Activated CD8-positive, alpha-beta T cell treated with anti-CD3 and anti-CD28 coated beads, Interleukin-2, amount 10 ng/mL, durations not matched to agents 7 days and 5 days (primary cell): ENCODE data around the gene MTMR12. TPM values are rescaled to one million over a fixed set of nuclear protein-coding genes. Genes with fewer than 3 reads are reported as not detected.
"Not testable (repeated sequence)": the region's sequence is repeated elsewhere in the genome, so short reads cannot be mapped to it uniquely, and the experiment has no call there.

Source experiments
- ATAC-seq: fragments of 150-1000 bp; cut with Tn5 transposase; one replicate; pipeline ENCODE4 v1.10.0; 2021; ENCODE audit warnings: moderate library complexity
- CTCF ChIA-PET: fragments of 350-600 bp; sonication (Branson Sonifier 250); formaldehyde crosslinking; loops from one replicate; lab custom pipeline; 2021; ENCODE audit warnings: antibody characterized with exemption; lab: Charles Lee
- POLR2A ChIA-PET: fragments of 350-600 bp; sonication (Branson Sonifier 250); formaldehyde crosslinking; loops from one replicate; lab custom pipeline; 2021; ENCODE audit warnings: antibody characterized with exemption; lab: Charles Lee
- DNase-seq: peaks from one replicate; pipeline ENCODE4 v3.0.0-alpha.2; 2020
- H3K27ac Mint-ChIP-seq: one replicate; pipeline ENCODE4 v1.8.0; 2021; ENCODE audit warnings: mild to moderate bottlenecking, mixed read lengths
- H3K27me3 Mint-ChIP-seq: one replicate; pipeline ENCODE4 v1.8.0; 2021; ENCODE audit warnings: low read depth, mixed read lengths
- H3K36me3 Mint-ChIP-seq: one replicate; pipeline ENCODE4 v1.8.0; 2021; ENCODE audit warnings: low read depth, mixed read lengths
- H3K4me1 Mint-ChIP-seq: one replicate; pipeline ENCODE4 v1.8.0; 2021; ENCODE audit warnings: low read depth, mixed read lengths
- H3K4me3 Mint-ChIP-seq: one replicate; pipeline ENCODE4 v1.8.0; 2021; ENCODE audit warnings: mild to moderate bottlenecking, mixed read lengths
- H3K9me3 Mint-ChIP-seq: one replicate; pipeline ENCODE4 v1.8.0; 2022; ENCODE audit warnings: mixed read lengths; ENCODE audit not compliant: insufficient read depth
- total RNA-seq, 2 experiments: library from RNA; stranded (reverse); gene quantifications; one replicate each; pipeline ENCODE4 v1.2.3, GENCODE V29; 2021

Gene MTMR12
- total RNA-seq, 2 experiments from 2014 or later = 23.9 to 29.4 TPM

DNA sequence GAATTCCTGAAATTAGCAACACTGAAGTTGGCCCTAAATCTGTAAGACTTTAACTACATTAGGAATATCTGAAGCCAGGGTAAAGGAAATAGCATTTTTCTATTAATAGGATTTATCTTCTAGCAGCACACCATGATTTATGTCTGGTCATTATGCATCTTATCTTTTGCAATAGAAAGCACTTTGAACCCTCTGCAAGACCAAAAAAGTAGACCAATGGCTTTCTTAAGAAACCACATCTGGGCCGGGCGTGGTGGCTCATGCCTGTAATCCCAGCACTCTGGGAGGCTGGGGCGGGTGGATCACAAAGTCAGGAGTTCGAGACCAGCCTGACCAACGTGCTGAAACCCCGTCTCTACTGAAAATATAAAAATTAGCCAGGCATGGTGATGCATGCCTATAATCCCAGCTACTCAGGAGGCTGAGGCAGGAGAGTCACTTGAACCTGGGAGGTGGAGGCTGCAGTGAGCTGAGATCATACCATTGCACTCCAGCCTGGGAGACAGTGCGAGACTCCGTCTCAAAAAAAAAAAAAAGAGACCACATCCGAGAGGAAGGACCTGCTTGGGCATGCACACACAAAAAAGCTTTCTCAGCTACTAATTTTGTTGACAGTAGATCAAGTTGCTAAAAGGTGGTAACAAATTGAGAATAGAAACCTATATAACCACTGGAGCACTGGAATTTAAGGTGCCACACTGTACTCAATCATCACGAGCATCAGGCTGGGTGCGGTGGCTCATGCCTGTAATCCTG lies 31.2 kb downstream of the MTMR12 start:
- H3K27me3 Mint-ChIP-seq, ATAC-seq, H3K9me3 Mint-ChIP-seq, DNase-seq, H3K4me3 Mint-ChIP-seq, CTCF ChIA-PET: not testable (repeated sequence)
- Mint-ChIP-seq H3K27ac (peak overlapping the region; percentile 66), H3K36me3 (peaks cover 29% of the 10 kb centered on the region), H3K4me1 (peaks cover 56% of the 10 kb centered on the region)
- POLR2A ChIA-PET = interaction anchor here (0.9 kb wide), 1 partner anchor 108 kb away, joined by 3 read pairs; the partner anchor contains the start of gene GOLPH3

DNA sequence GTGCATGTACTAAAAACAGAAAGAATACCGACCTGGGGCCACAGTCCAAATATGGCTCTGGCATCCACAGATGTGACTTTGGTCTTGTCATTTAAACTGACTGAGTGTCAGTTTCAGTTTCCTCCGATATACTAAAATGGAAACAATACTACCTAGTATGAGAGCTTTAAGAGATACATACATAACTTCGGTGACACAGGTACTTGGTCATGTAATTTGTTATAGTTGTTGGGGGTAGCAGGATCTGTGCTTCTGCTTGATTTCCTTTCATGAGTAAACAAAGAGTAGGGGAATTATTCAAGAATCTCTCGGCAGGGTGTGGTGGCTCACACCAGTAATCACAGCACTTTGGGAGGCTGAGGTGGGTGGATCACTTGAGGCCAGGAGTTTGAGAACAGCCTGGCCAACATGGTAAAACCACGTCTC lies 32.1 kb downstream of the MTMR12 start:
- Mint-ChIP-seq H3K27me3 (no peaks in the 10 kb centered on the region), H3K9me3 (no peaks in the 10 kb centered on the region), H3K27ac (peak overlapping the region; percentile 83), H3K4me1 (peaks cover 62% of the 10 kb centered on the region), H3K4me3 (peak overlapping the region; percentile 55), H3K36me3 (peaks cover 34% of the 10 kb centered on the region)
- ChIA-PET POLR2A (interaction anchor here (0.7 kb wide), 1 partner anchor 304 kb away, joined by 3 read pairs; no protein-coding TSS in a partner anchor), CTCF (no interaction called here)
- no peak for DNase-seq
- no peak for ATAC-seq

DNA sequence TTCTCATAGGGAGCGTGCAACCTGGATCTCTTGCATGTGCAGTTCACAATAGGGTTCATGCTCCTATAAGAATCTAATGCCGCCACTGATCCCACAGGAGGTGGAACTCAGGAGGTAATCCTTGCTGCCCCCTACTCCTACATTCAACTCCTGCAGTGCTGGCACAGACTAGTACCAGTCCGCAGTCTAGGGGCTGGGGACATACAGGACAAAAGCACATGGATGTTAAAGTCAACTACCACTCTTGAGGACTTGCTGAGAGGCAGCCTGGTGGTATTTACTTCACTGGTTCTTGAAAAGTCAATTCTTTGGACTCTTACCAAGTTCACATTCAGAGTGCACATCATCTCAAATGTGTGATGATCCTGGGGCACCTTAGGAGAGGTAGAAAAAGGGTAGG lies 33.0 kb downstream of the MTMR12 start:
- Mint-ChIP-seq H3K36me3 (peaks cover 31% of the 10 kb centered on the region), H3K9me3 (no peaks in the 10 kb centered on the region), H3K4me1 (peaks cover 63% of the 10 kb centered on the region), H3K4me3 (no peak overlapping the region), H3K27me3 (no peaks in the 10 kb centered on the region), H3K27ac (peak overlapping the region; percentile 51)
- POLR2A ChIA-PET = no interaction called here
- ATAC-seq (no peak), DNase-seq (no peak)
- CTCF ChIA-PET = no interaction called here

DNA sequence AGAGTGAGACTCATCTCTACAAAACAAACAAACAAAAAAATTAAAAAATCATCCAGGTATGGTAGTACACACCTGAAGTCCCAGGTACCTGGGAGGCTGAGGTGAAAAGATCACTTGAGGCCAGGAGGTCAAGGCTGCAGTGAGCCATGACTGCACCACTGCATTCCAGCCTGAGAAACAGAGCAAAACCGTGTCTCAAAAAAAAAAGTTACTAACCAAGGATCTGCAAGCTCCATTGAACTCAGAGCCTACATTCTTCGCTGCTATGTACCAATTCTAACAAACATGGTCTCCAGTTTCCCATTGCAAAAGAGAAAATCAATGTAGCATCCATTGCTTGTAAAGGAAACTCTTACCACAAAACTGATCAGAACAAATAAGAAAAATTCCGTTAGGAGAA lies 33.5 kb downstream of the MTMR12 start:
- no peak for DNase-seq
- no peak for ATAC-seq
- ChIA-PET POLR2A (no interaction called here), CTCF (no interaction called here)
- Mint-ChIP-seq H3K27me3 (no peaks in the 10 kb centered on the region), H3K4me3 (no peak overlapping the region), H3K9me3 (no peaks in the 10 kb centered on the region), H3K27ac (no peak overlapping the region), H3K4me1 (peaks cover 63% of the 10 kb centered on the region), H3K36me3 (peaks cover 31% of the 10 kb centered on the region)

DNA sequence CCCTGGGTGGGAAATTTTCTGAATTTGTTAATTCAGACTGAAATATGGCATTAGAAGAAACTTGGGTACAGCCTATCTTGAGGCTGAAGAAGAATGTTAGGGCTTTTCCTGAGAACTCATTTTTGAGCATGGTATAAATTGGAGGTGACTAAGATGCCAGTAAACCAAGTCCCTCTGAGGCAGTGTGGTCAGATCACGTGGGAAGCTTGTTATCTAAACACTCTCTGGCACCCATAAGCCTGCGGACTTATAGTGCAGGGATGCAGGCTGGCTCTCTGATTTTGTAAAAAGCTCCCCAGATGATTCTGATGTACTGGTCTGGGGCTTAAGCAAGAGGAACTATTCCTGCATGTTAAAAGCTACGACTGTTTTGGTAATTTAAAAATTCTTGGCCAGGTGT lies 34.3 kb downstream of the MTMR12 start:
- ATAC-seq = peak; percentile 32
- Mint-ChIP-seq H3K4me1 (peaks cover 60% of the 10 kb centered on the region), H3K4me3 (no peak overlapping the region), H3K9me3 (no peaks in the 10 kb centered on the region), H3K27me3 (no peaks in the 10 kb centered on the region), H3K27ac (peak overlapping the region; percentile 9), H3K36me3 (peaks cover 40% of the 10 kb centered on the region)
- DNase-seq = no peak
- CTCF ChIA-PET = no interaction called here
- POLR2A ChIA-PET = no interaction called here

DNA sequence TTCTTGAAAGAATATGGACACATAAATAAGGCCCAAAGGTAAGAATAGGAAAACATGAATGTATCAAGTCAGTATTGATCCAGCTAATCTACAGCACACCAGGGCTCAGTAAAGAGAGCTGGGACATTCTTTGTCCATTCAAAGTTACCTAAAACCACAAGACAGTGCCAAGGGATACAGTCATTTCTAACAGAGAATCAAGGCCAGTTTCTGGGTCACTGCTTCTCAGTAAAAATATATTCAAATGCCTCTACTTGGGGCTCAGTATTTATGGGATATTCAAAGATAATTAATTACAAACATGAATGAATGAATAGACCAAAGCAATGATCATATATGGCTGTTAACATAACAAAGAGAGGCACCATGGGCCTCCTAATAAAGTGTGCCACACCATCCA lies 34.9 kb downstream of the MTMR12 start:
- Mint-ChIP-seq H3K4me3 (no peak overlapping the region), H3K27ac (peak overlapping the region; percentile 21), H3K27me3 (no peaks in the 10 kb centered on the region), H3K9me3 (no peaks in the 10 kb centered on the region), H3K36me3 (peaks cover 43% of the 10 kb centered on the region), H3K4me1 (peaks cover 58% of the 10 kb centered on the region)
- DNase-seq = no peak
- ChIA-PET POLR2A (no interaction called here), CTCF (interaction anchor here (0.6 kb wide), 1 partner anchor 312 kb away, joined by 3 read pairs; no protein-coding TSS in a partner anchor)
- ATAC-seq = no peak

DNA sequence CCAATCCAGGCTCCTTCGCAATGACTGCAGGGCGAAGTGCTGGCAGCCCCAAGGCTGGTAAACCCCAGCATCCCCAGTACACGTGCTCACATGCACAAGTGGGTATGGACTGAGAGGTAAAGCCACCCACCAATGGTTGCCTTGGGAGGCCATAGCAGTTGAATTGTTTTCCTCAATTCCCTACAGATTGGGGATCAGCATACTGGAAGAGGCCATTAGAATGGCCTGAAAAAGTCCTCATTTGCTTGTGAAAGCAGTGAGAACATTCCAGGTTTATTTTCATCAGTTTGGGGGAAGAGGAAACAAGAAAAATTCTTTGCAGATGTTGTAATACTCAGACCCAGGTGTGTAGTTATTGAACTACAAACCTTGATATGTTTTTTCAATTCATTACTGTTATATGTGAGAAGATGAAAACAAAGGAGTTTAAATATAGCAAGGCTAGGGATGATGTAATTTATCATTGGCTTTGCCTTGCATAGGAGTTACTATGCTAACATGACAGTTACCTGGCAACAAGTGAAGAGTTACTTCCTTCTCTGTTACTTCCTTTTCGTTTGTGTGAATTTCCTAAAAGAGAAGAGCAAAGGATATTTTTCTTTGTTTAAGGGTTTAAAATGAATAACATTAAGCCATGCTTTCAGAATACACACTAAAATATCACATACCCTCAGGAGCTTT lies 36.4 kb downstream of the MTMR12 start:
- no peak overlapping the region for H3K4me3 Mint-ChIP-seq
- H3K4me1 Mint-ChIP-seq = peaks cover 51% of the 10 kb centered on the region
- H3K27me3 Mint-ChIP-seq = no peaks in the 10 kb centered on the region
- H3K27ac Mint-ChIP-seq = peak overlapping the region; percentile 77
- ChIA-PET CTCF (no interaction called here), POLR2A (interaction anchor here (0.7 kb wide), 1 partner anchor 37 kb away, joined by 3 read pairs; no protein-coding TSS in a partner anchor)
- H3K36me3 Mint-ChIP-seq = peaks cover 40% of the 10 kb centered on the region
- no peak for DNase-seq
- H3K9me3 Mint-ChIP-seq = no peaks in the 10 kb centered on the region
- peak; percentile 76 for ATAC-seq

DNA sequence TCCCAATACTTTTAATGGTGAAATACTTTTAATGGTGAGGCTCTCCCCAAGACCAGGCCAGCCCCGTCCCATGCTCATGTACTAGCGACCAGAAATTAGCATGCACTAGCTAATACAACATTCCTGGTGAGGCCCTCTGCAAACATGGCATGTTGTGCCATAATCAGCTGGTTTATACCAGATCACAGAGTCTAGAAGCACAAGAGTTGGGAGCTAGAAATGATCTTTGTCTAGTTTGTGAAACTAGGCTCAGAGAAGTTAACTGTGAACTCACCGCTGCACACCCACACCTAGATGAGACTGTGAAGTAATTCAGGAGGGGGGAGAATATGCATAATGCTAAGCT lies 37.4 kb downstream of the MTMR12 start:
- ChIA-PET POLR2A (no interaction called here), CTCF (interaction anchor here (0.9 to 1.2 kb wide), 2 partner anchors 13 to 54 kb away, joined by 3 to 5 read pairs; no protein-coding TSS in a partner anchor)
- H3K27me3 Mint-ChIP-seq = no peaks in the 10 kb centered on the region
- H3K4me3 Mint-ChIP-seq = no peak overlapping the region
- ATAC-seq (no peak), DNase-seq (no peak)
- peaks cover 38% of the 10 kb centered on the region for H3K36me3 Mint-ChIP-seq
- peaks cover 42% of the 10 kb centered on the region for H3K4me1 Mint-ChIP-seq
- no peaks in the 10 kb centered on the region for H3K9me3 Mint-ChIP-seq
- H3K27ac Mint-ChIP-seq = no peak overlapping the region

DNA sequence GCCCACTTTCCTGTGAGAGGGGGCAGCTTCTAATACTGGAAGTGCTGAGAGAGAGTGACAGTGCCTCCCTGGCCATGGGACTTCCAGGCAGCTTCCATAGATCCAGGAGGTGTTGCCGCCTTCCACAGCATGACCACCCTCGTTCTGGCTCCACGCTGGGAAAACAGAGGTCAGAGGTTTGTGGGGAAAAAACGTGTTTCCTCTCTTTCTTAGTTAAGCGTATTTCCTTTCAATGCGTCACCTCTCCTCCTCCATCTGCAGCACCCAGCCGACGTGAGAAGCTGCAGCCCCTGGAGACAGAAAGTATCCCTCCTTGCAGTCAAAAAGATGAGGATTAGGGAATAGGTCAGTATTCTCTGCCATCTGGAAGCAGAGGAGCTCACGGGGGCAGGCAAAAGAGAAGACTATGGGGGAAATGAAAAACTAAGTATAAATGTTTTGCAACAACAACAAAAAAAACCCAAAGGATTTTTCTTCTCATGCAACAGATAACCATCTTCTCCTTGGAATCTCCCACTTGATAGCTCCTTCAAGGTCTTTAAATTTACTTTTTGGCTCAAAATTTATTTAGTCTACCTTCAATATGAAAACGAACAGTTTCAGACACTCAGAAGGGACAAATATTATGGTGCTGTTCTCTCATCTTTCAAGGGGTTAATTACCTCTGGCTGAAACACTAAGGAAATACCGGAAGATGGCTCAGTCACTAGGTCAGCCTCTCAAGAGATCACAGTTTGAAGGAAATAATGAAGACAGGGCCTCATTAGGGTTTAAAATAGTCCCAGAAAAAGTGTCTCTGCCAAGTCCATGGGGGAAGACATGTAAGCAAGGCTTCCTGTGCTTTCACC lies 38.0 kb downstream of the MTMR12 start:
- POLR2A ChIA-PET = interaction anchor here (0.6 kb wide), 1 partner anchor 109 kb away, joined by 3 read pairs; no protein-coding TSS in a partner anchor
- H3K4me1 Mint-ChIP-seq = peaks cover 37% of the 10 kb centered on the region
- ATAC-seq = no peak
- peaks cover 41% of the 10 kb centered on the region for H3K36me3 Mint-ChIP-seq
- CTCF ChIA-PET = interaction anchor here (0.9 to 1.2 kb wide), 2 partner anchors 13 to 55 kb away, joined by 3 to 5 read pairs; no protein-coding TSS in a partner anchor
- H3K27me3 Mint-ChIP-seq = no peaks in the 10 kb centered on the region
- no peaks in the 10 kb centered on the region for H3K9me3 Mint-ChIP-seq
- no peak for DNase-seq
- no peak overlapping the region for H3K4me3 Mint-ChIP-seq
- no peak overlapping the region for H3K27ac Mint-ChIP-seq

DNA sequence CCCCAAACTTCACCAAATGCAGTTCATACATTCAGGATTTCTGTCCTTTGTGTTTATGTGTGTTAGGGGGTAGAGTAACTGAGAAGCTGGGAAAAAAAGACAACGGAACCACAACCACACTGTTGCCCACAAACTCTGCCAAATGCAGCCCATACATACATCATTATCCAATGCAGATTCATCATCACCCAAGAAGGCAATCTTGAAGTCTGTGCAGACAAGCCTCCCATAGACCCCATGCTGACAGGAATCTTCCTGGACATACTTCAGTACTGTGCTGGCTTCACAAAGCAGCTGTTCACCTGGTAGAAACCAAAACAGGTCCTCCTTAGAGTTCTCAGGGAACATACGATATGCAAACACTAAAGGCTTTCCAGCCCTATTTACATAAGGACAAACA lies 38.9 kb downstream of the MTMR12 start:
- H3K27ac Mint-ChIP-seq = no peak overlapping the region
- ATAC-seq = no peak
- H3K4me1 Mint-ChIP-seq = peaks cover 29% of the 10 kb centered on the region

DNA sequence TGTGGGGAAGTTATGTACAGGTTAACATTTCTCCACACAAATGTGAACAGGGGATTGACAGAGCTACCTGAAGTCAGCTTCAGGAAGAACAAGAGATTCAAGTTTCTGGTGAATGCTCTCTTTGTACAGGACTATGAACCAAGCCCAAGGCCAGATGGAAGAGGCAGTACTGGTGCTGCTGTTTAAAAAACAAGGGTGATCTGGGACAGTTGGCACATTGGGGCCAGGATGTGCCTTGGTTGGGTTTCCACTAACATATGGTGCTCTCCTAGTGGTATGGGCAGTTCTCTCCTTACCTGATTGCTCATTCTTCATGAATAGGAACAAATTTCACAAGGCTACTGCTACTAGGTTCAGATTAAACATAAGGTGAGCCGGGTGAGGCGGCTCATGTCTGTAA lies 40.0 kb downstream of the MTMR12 start:
- H3K27ac Mint-ChIP-seq = no peak overlapping the region
- no peaks in the 10 kb centered on the region for H3K9me3 Mint-ChIP-seq
- ChIA-PET CTCF (no interaction called here), POLR2A (no interaction called here)
- no peak for ATAC-seq
- H3K27me3 Mint-ChIP-seq = no peaks in the 10 kb centered on the region
- no peak overlapping the region for H3K4me3 Mint-ChIP-seq
- DNase-seq = no peak
- peaks cover 19% of the 10 kb centered on the region for H3K4me1 Mint-ChIP-seq
- peaks cover 43% of the 10 kb centered on the region for H3K36me3 Mint-ChIP-seq

More for the DNA sequence above, 38.9 kb downstream of the MTMR12 start:
- Mint-ChIP-seq H3K9me3 (no peaks in the 10 kb centered on the region), H3K27me3 (no peaks in the 10 kb centered on the region), H3K36me3 (peaks cover 38% of the 10 kb centered on the region), H3K4me3 (no peak overlapping the region)
- POLR2A ChIA-PET = interaction anchor here (0.6 kb wide), 1 partner anchor 108 kb away, joined by 3 read pairs; no protein-coding TSS in a partner anchor
- CTCF ChIA-PET = no interaction called here
- DNase-seq = no peak
